B cell (primary cell): ENCODE data around the gene GATAD2A. TPM values are rescaled to one million over a fixed set of nuclear protein-coding genes. Genes with fewer than 3 reads are reported as not detected.
A peak's percentile ranks its signal among the peaks of the same experiment; 100 is the strongest.

Source experiments
- ATAC-seq: fragments of 200-7000 bp; cut with Tn5 transposase; one replicate; pipeline ENCODE4 v1.10.0; 2021; ENCODE audit warnings: low read depth, mild to moderate bottlenecking, moderate number of reproducible peaks, moderate library complexity
- CTCF ChIA-PET: fragments of 350-600 bp; sonication (Branson Sonifier 250); formaldehyde crosslinking; loops from one replicate; lab custom pipeline; 2021; ENCODE audit warnings: antibody characterized with exemption, inconsistent platforms; lab: Charles Lee
- POLR2A ChIA-PET: fragments of 350-600 bp; sonication (Branson Sonifier 250); formaldehyde crosslinking; loops from one replicate; lab custom pipeline; 2021; ENCODE audit warnings: antibody characterized with exemption; lab: Charles Lee
- DNase-seq: peaks from one replicate; pipeline ENCODE4 v3.0.0; 2013
- H2AFZ ChIP-seq: 2 replicates; pipeline ENCODE4 v1.6.1; 2012; ENCODE audit warnings: mild to moderate bottlenecking, low read depth, low read length; ENCODE audit not compliant: insufficient read depth, poor library complexity, severe bottlenecking
- H3K27ac ChIP-seq, 2 donors: 1 replicate in 1 of 2; 2 replicates in 1 of 2; pipeline ENCODE4 v1.5.1; 2012 to 2013; ENCODE audit warnings: low read length in 2 of 2, mild to moderate bottlenecking in 2 of 2, moderate library complexity in 1 of 2
- H3K27me3 ChIP-seq, 4 experiments: fragments of 200-600 bp in 1 of 4; sonication (generic) in 1 of 4; replicated peaks in 1 of 4; 1 replicate in 2 of 4; 2 replicates in 2 of 4; pipeline versions ENCODE4 v1.6.1 to v1.7.0; 2013 to 2016; ENCODE audit warnings: low read length in 3 of 4, mild to moderate bottlenecking in 2 of 4, mixed read lengths in 1 of 4, moderate library complexity in 1 of 4; ENCODE audit not compliant: insufficient read depth in 4 of 4, control insufficient read depth in 3 of 4; ENCODE audit errors: control extremely low read depth in 1 of 4
- H3K36me3 ChIP-seq, 2 experiments: replicated peaks in 1 of 2; 1 replicate in 1 of 2; 2 replicates in 1 of 2; pipeline versions ENCODE4 v1.6.1 to v1.7.1; 2013; ENCODE audit warnings: low read length in 1 of 2; ENCODE audit not compliant: insufficient read depth in 2 of 2, control insufficient read depth in 1 of 2; ENCODE audit errors: control extremely low read depth in 1 of 2, extremely low read depth in 1 of 2
- H3K4me1 ChIP-seq, 2 donors: fragments of 200-600 bp in 1 of 2; sonication (generic) in 1 of 2; 1 replicate in 1 of 2; 2 replicates in 1 of 2; pipeline versions ENCODE4 v1.5.1 to v1.6.1; 2013 to 2017; ENCODE audit warnings: low read length in 2 of 2; ENCODE audit not compliant: control insufficient read depth in 2 of 2, insufficient read depth in 2 of 2
- H3K4me2 ChIP-seq: replicated peaks from 2 replicates; pipeline ENCODE3; 2012; ENCODE audit warnings: mild to moderate bottlenecking, low read depth, low read length; ENCODE audit not compliant: poor library complexity, severe bottlenecking
- H3K4me3 ChIP-seq, 5 experiments: fragments of 200-600 bp in 1 of 5; sonication (generic) in 1 of 5; 1 replicate in 3 of 5; 2 replicates in 2 of 5; pipeline versions ENCODE4 v1.5.1 to v1.7.0; 2011 to 2016; ENCODE audit warnings: low read length in 4 of 5, mild to moderate bottlenecking in 4 of 5, low read depth in 2 of 5, control low read depth in 1 of 5, moderate library complexity in 1 of 5; ENCODE audit not compliant: insufficient read depth in 1 of 5; ENCODE audit errors: control extremely low read depth in 1 of 5, extremely low read depth in 1 of 5
- H3K79me2 ChIP-seq: fragments of 200-600 bp; sonication (generic); one replicate; pipeline ENCODE4 v1.6.0; 2016; ENCODE audit warnings: low read length; ENCODE audit not compliant: control insufficient read depth, insufficient read depth
- H3K9ac ChIP-seq: fragments of 200-600 bp; sonication (generic); 2 replicates; pipeline ENCODE4 v1.6.1; 2017; ENCODE audit warnings: mild to moderate bottlenecking, low read length, moderate library complexity
- H3K9me3 ChIP-seq, 3 donors: one replicate each; pipeline versions ENCODE4 v1.6.1 to v1.7.1; 2013; ENCODE audit warnings: low read length in 2 of 3; ENCODE audit not compliant: control insufficient read depth in 2 of 3, insufficient read depth in 1 of 3; ENCODE audit errors: control extremely low read depth in 1 of 3
- H4K20me1 ChIP-seq: 2 replicates; pipeline ENCODE4 v1.6.0; 2012; ENCODE audit warnings: mild to moderate bottlenecking, low read length; ENCODE audit not compliant: insufficient read depth, control insufficient read depth, poor library complexity, severe bottlenecking
- H3K27ac Mint-ChIP-seq: one replicate; pipeline ENCODE4 v1.8.0; 2021; ENCODE audit warnings: mixed read lengths
- H3K27me3 Mint-ChIP-seq: one replicate; pipeline ENCODE4 v1.8.0; 2021; ENCODE audit warnings: mixed read lengths
- H3K4me1 Mint-ChIP-seq: one replicate; pipeline ENCODE4 v1.8.0; 2021; ENCODE audit warnings: mixed read lengths
- H3K4me3 Mint-ChIP-seq: one replicate; pipeline ENCODE4 v1.8.0; 2021; ENCODE audit warnings: mixed read lengths
- H3K9me3 Mint-ChIP-seq: one replicate; pipeline ENCODE4 v1.8.0; 2022; ENCODE audit warnings: mixed read lengths; ENCODE audit not compliant: insufficient read depth
- CTCF ChIP-seq: fragments of 200-600 bp; IDR thresholded peaks from one replicate; pipeline ENCODE4 v1.8.0; 2022; ENCODE audit warnings: antibody characterized with exemption, mild to moderate bottlenecking
- EZH2 ChIP-seq: IDR thresholded peaks from 2 replicates; pipeline ENCODE4 v1.6.1; 2012; ENCODE audit warnings: borderline replicate concordance, low read depth, mild to moderate bottlenecking, moderate library complexity, low read length; ENCODE audit not compliant: insufficient read depth, poor library complexity, severe bottlenecking
- WGBS: methylation state at CpG from one replicate; pipeline ENCODE4 v1.1.5; 2013; ENCODE audit warnings: missing lambda C conversion rate; ENCODE audit not compliant: insufficient coverage; 5-methylcytosine and 5-hydroxymethylcytosine counted together
- intact Hi-C: fragments of 100-400 bp; cut with micrococcal nuclease; formaldehyde crosslinking; loops from one replicate; pipeline ENCODE4 v1.10.0; 2022
- polyA plus RNA-seq: library from polyadenylated mRNA; depleted of rRNA; stranded (reverse); fragments of >200 nt; gene quantifications from 2 replicates; pipeline ENCODE4 v1.2.3, GENCODE V29; 2012
- total RNA-seq, 2 donors: library from RNA; stranded (reverse); fragments of 120-200 nt in 1 of 2; gene quantifications; 1 replicate in 1 of 2; 2 replicates in 1 of 2; pipeline versions ENCODE4 v1.2.3 to v1.2.4, GENCODE V29; 2013 to 2022

GATAD2A gene
- total and polyA plus RNA-seq, 2 donors (not counting 1 experiment from before 2014, with no cell fraction given) = 28.8 to 76.3 TPM

- H3K79me2 ChIP-seq = peaks cover 64% of the 10 kb centered on the region
These were observed 82.7 kb downstream of the GATAD2A start for GRCh38 chr19:19487950-19488874.

More at GRCh38 chr19:19487950-19488874, 82.7 kb downstream of the GATAD2A start:
- intact Hi-C loops = loop anchor here (5.0 kb wide), 1 partner anchor 46 kb away; no protein-coding TSS in a partner anchor
- no peaks in the 10 kb centered on the region for H3K9me3 Mint-ChIP-seq
- Histone ChIP-seq H4K20me1 (peaks cover 7% of the 10 kb centered on the region), H3K4me1 (peaks cover 37 to 53% of the 10 kb centered on the region in 2 donors), H3K27ac (peak overlapping the region; percentile 79 to 81), H3K27me3 (no peaks in the 10 kb centered on the region), H3K9me3 (no peaks in the 10 kb centered on the region), H3K4me2 (peak overlapping the region; percentile 64), H3K36me3 (peaks cover 0 to 26% of the 10 kb centered on the region in 2 experiments), H3K9ac (peak overlapping the region; percentile 41), H3K4me3 (peak overlapping the region in 1 of 5 experiments; percentile 32), H2AFZ (peak overlapping the region; percentile 61)
- H3K4me1 Mint-ChIP-seq = peaks cover 59% of the 10 kb centered on the region
- no peak for ATAC-seq
- DNase-seq = no peak
- peak overlapping the region; percentile 98 for H3K27ac Mint-ChIP-seq
- H3K27me3 Mint-ChIP-seq = no peaks in the 10 kb centered on the region
- WGBS = 93% methylated on average over 17 of the region's 20 CpGs
- H3K4me3 Mint-ChIP-seq = peak overlapping the region; percentile 10
- TF ChIP-seq CTCF (no peak), EZH2 (no peak)
- CTCF ChIA-PET = interaction anchor here (1.0 to 9.6 kb wide), 9 partner anchors 8 to 122 kb away, joined by 3 to 301 read pairs (median 12); partner anchors contain the start of gene GATAD2A
- POLR2A ChIA-PET = interaction anchor here (0.6 to 3.0 kb wide), 5 partner anchors 81 to 192 kb away, joined by 3 to 13 read pairs (median 5); no protein-coding TSS in a partner anchor
